ENCODE measurements around the gene MYOM1.
"Not testable (repeated sequence)": the region's sequence is repeated elsewhere in the genome, so short reads cannot be mapped to it uniquely, and the experiment has no call there.

The MYOM1 gene

GRCh38 chr18:3198260-3198860 lies 21.4 kb downstream of the MYOM1 start:
- DNase-seq (ENCODE audit: low spot score); H3K27ac Mint-ChIP-seq; H3K4me3 Mint-ChIP-seq; H3K4me1 Mint-ChIP-seq (ENCODE audit: low read depth); H3K36me3 Mint-ChIP-seq (ENCODE audit: low read depth): not testable (repeated sequence)
- H3K27me3 Mint-ChIP-seq (ENCODE audit: low read depth), result peaks cover 10% of the 10 kb centered on the region
- peaks cover 13% of the 10 kb centered on the region for H3K9me3 Mint-ChIP-seq

DNA sequence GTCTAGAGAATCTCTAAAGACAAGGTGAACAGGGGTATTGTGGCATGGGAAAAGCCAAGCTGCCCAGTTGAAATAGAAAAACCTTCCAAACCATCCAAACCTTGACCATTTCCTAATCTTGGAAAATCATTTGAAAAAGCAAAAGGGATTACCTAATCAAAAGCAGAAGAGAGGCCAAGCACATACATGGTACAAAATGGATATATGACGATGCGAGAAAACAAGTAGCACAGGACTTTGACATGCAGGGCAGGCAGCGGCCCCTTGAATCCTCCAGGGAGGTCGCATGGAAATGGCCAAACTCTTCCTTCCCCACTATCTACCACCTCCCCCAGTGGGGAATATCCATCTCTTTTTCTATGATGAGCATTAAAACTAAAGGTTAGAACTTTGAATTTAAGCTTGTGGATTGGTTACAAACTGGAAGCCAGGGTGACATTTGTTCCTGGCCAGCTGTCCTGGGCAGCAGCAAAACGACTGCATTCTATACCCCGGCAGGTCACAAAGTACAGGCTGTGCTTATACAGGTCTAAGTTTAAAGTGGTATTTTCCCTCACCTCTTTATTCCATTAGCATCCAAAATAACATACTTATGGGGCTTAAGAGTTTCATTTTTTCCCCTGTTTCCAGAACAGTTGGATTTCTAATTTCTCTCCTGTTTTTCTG lies 24.7 kb downstream of the MYOM1 start:
- no peaks in the 10 kb centered on the region for H3K9me3 Mint-ChIP-seq
- H3K36me3 Mint-ChIP-seq (ENCODE audit: low read depth), result no peaks in the 10 kb centered on the region
- no peaks in the 10 kb centered on the region for H3K4me1 Mint-ChIP-seq (ENCODE audit: low read depth)
- no peak for DNase-seq (ENCODE audit: low spot score)
- no peak overlapping the region for H3K27ac Mint-ChIP-seq
- no peak overlapping the region for H3K4me3 Mint-ChIP-seq
- H3K27me3 Mint-ChIP-seq (ENCODE audit: low read depth), result peaks cover 12% of the 10 kb centered on the region

GRCh38 chr18:3193331-3193730 lies 26.4 kb downstream of the MYOM1 start:
- peaks cover 12% of the 10 kb centered on the region for H3K27me3 Mint-ChIP-seq (ENCODE audit: low read depth)
- H3K36me3 Mint-ChIP-seq (ENCODE audit: low read depth), result no peaks in the 10 kb centered on the region
- H3K27ac Mint-ChIP-seq, result no peak overlapping the region
- H3K9me3 Mint-ChIP-seq, result no peaks in the 10 kb centered on the region
- no peak for DNase-seq (ENCODE audit: low spot score)
- H3K4me3 Mint-ChIP-seq, result no peak overlapping the region
- no peaks in the 10 kb centered on the region for H3K4me1 Mint-ChIP-seq (ENCODE audit: low read depth)

- no peak overlapping the region for H3K27ac Mint-ChIP-seq
- DNase-seq (ENCODE audit: low spot score), result no peak
- H3K9me3 Mint-ChIP-seq, result no peaks in the 10 kb centered on the region
- H3K4me3 Mint-ChIP-seq, result no peak overlapping the region
- no peaks in the 10 kb centered on the region for H3K36me3 Mint-ChIP-seq (ENCODE audit: low read depth)
- peaks cover 12% of the 10 kb centered on the region for H3K27me3 Mint-ChIP-seq (ENCODE audit: low read depth)
- H3K4me1 Mint-ChIP-seq (ENCODE audit: low read depth), result no peaks in the 10 kb centered on the region
Measured at GRCh38 chr18:3192752-3193151, 27.0 kb downstream of the MYOM1 start.

DNA sequence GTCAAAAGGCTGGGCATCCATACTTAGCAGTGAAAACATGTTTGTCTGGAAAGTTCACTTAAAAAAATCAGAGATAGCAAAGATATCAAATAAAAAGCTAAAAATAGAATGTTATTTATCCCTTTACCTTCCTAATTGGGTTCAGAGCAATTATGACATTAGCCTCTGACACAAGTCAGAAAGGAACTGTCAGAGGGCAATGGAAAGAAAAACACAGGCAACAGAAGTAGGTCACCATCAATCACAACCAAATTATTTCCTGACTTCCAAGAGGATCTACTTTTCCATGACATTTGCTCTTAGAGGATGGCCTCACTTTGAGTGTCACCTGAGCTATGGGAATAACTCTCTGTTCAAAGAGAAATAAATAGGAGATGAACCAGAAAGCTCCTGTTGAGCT lies 27.5 kb downstream of the MYOM1 start:
- H3K4me3 Mint-ChIP-seq, result no peak overlapping the region
- DNase-seq (ENCODE audit: low spot score), result no peak
- no peaks in the 10 kb centered on the region for H3K4me1 Mint-ChIP-seq (ENCODE audit: low read depth)
- peaks cover 12% of the 10 kb centered on the region for H3K27me3 Mint-ChIP-seq (ENCODE audit: low read depth)
- H3K36me3 Mint-ChIP-seq (ENCODE audit: low read depth), result no peaks in the 10 kb centered on the region
- no peak overlapping the region for H3K27ac Mint-ChIP-seq
- no peaks in the 10 kb centered on the region for H3K9me3 Mint-ChIP-seq

- Mint-ChIP-seq H3K36me3 (ENCODE audit: low read depth) (no peaks in the 10 kb centered on the region), H3K4me1 (ENCODE audit: low read depth) (no peaks in the 10 kb centered on the region), H3K27me3 (ENCODE audit: low read depth) (peaks cover 8% of the 10 kb centered on the region), H3K9me3 (no peaks in the 10 kb centered on the region), H3K4me3 (no peak overlapping the region), H3K27ac (no peak overlapping the region)
- DNase-seq (ENCODE audit: low spot score), result no peak
Measured at GRCh38 chr18:3190610-3191009, 29.2 kb downstream of the MYOM1 start.

- H3K4me1 Mint-ChIP-seq (ENCODE audit: low read depth), result no peaks in the 10 kb centered on the region
- DNase-seq (ENCODE audit: low spot score), result no peak
- peaks cover 7% of the 10 kb centered on the region for H3K27me3 Mint-ChIP-seq (ENCODE audit: low read depth)
- no peak overlapping the region for H3K4me3 Mint-ChIP-seq
- no peaks in the 10 kb centered on the region for H3K9me3 Mint-ChIP-seq
- H3K27ac Mint-ChIP-seq, result no peak overlapping the region
- no peaks in the 10 kb centered on the region for H3K36me3 Mint-ChIP-seq (ENCODE audit: low read depth)
Measured at GRCh38 chr18:3189884-3190283, 29.9 kb downstream of the MYOM1 start.

GRCh38 chr18:3186678-3187658 lies 32.8 kb downstream of the MYOM1 start:
- no peak overlapping the region for H3K4me3 Mint-ChIP-seq
- no peaks in the 10 kb centered on the region for H3K4me1 Mint-ChIP-seq (ENCODE audit: low read depth)
- DNase-seq (ENCODE audit: low spot score), result no peak
- no peaks in the 10 kb centered on the region for H3K9me3 Mint-ChIP-seq
- peaks cover 3% of the 10 kb centered on the region for H3K27me3 Mint-ChIP-seq (ENCODE audit: low read depth)
- no peak overlapping the region for H3K27ac Mint-ChIP-seq
- H3K36me3 Mint-ChIP-seq (ENCODE audit: low read depth), result no peaks in the 10 kb centered on the region

DNA sequence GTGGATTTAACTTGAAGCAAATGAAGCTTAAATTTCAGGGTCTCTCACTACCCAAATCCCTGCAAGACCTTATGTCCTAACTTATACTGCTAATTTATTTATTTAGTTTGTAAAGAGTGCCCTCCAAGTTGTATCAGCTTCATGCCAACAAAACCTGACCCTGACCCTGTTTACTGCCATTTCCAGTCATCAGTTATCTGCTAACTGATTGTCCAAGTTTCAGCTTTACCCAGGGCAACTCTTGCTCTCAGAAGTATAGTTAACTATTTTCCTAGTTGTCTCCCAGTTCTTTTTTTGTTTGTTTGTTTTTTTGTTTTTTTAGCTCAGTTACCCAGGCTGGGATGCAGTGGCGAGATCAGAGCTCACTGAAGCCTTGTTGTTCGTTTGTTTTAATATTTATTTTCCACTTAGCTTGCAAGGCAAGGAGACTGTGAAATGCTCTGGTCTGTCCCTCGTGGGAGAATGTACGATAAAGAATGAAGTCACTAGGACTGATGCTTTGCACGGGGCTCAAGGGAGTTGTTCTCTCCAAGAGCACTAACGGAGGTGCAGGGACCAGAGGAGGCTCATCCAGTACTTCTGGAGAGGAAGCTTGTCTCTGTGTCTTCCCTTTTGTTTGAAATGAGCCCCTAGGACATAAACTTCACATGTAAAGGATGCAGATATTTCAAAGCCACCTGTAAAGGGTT lies 35.3 kb downstream of the MYOM1 start:
- H3K4me1 Mint-ChIP-seq (ENCODE audit: low read depth), result no peaks in the 10 kb centered on the region
- no peak overlapping the region for H3K27ac Mint-ChIP-seq
- H3K27me3 Mint-ChIP-seq (ENCODE audit: low read depth), result peaks cover 2% of the 10 kb centered on the region
- H3K36me3 Mint-ChIP-seq (ENCODE audit: low read depth), result no peaks in the 10 kb centered on the region
- H3K9me3 Mint-ChIP-seq, result no peaks in the 10 kb centered on the region
- DNase-seq (ENCODE audit: low spot score), result no peak
- no peak overlapping the region for H3K4me3 Mint-ChIP-seq

GRCh38 chr18:3183103-3183717 lies 36.6 kb downstream of the MYOM1 start:
- Mint-ChIP-seq H3K27ac (no peak overlapping the region), H3K27me3 (ENCODE audit: low read depth) (peaks cover 4% of the 10 kb centered on the region)

DNA sequence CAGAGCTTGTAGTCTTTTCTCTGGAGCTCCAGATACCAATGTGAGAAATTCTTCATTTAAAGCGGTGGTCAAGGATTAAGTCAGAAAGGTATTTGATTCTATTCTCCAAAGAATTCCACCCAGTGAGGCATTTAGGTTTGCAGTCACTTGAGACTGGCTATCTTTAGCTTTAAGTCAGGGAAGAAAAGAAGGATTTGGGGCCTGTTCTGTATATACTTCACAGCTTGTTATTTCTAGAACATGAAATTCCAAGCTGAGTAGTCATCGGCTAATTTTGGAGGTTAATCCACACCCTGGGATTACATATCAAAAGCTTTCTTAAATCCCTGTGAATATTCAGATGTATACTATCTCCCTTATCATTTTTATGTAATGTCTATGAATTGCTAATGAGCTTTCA lies 39.4 kb downstream of the MYOM1 start:
- Mint-ChIP-seq H3K27ac (no peak overlapping the region), H3K36me3 (ENCODE audit: low read depth) (no peaks in the 10 kb centered on the region)

More at GRCh38 chr18:3183103-3183717, 36.6 kb downstream of the MYOM1 start:
- H3K36me3 Mint-ChIP-seq (ENCODE audit: low read depth), result no peaks in the 10 kb centered on the region
- H3K4me3 Mint-ChIP-seq, result no peak overlapping the region
- no peaks in the 10 kb centered on the region for H3K4me1 Mint-ChIP-seq (ENCODE audit: low read depth)
- no peak for DNase-seq (ENCODE audit: low spot score)
- H3K9me3 Mint-ChIP-seq, result no peaks in the 10 kb centered on the region

GRCh38 chr18:3179430-3180089 lies 40.2 kb downstream of the MYOM1 start:
- Mint-ChIP-seq H3K9me3 (no peaks in the 10 kb centered on the region), H3K4me3 (no peak overlapping the region), H3K4me1 (ENCODE audit: low read depth) (peaks cover 2% of the 10 kb centered on the region), H3K27me3 (ENCODE audit: low read depth) (peaks cover 4% of the 10 kb centered on the region), H3K36me3 (ENCODE audit: low read depth) (no peaks in the 10 kb centered on the region), H3K27ac (no peak overlapping the region)
- DNase-seq (ENCODE audit: low spot score), result no peak

More for the DNA sequence above, 39.4 kb downstream of the MYOM1 start:
- Mint-ChIP-seq H3K4me3 (no peak overlapping the region), H3K4me1 (ENCODE audit: low read depth) (peaks cover 2% of the 10 kb centered on the region), H3K27me3 (ENCODE audit: low read depth) (peaks cover 4% of the 10 kb centered on the region), H3K9me3 (no peaks in the 10 kb centered on the region)
- DNase-seq (ENCODE audit: low spot score), result no peak
